H1 (cell line): ENCODE data around the gene SMIM35. TPM values are rescaled to one million over a fixed set of nuclear protein-coding genes. Genes with fewer than 3 reads are reported as not detected.

ENCODE experiments used
- ASH2L ChIP-seq: fragments of 200-600, 300-600 bp; sonication (generic); IDR thresholded peaks from one replicate; pipeline ENCODE4 v1.7.1; 2017; ENCODE audit warnings: low read length
- EGR1 ChIP-seq: IDR thresholded peaks from 2 replicates; pipeline ENCODE4 v1.6.1; 2011; ENCODE audit warnings: low read depth, low read length, borderline replicate concordance
- HDAC6 ChIP-seq: IDR thresholded peaks from one replicate; pipeline ENCODE4 v1.7.1; 2012; ENCODE audit warnings: low read depth, mild to moderate bottlenecking, inconsistent platforms, low read length, moderate library complexity
- POLR2A ChIP-seq, 2 experiments: IDR thresholded peaks; 1 replicate in 1 of 2; 2 replicates in 1 of 2; pipeline ENCODE4 v1.6.1; 2011; ENCODE audit warnings: low read depth in 2 of 2, low read length in 2 of 2, mild to moderate bottlenecking in 2 of 2; ENCODE audit errors: control extremely low read depth in 1 of 2
- TAF7 ChIP-seq: optimal IDR thresholded peaks from 2 replicates; pipeline ENCODE3; 2011; ENCODE audit warnings: low read depth, mild to moderate bottlenecking, inconsistent platforms, low read length, moderate library complexity, borderline replicate concordance
- polyA plus RNA-seq, 7 experiments: library from polyadenylated mRNA; depleted of rRNA in 3 of 7; stranded (reverse) in 5 of 7; unstranded in 2 of 7; fragments of >200 nt in 5 of 7; fragments of 200-250 nt in 2 of 7; gene quantifications; 1 replicate in 5 of 7; 2 replicates in 1 of 7; 4 replicates in 1 of 7; pipeline versions ENCODE4 v1.2.1 to v1.2.3, GENCODE V29; 2011 to 2013; ENCODE audit warnings: missing spikeins in 2 of 7, mixed read lengths in 2 of 7
- total RNA-seq: library from RNA; stranded (reverse); fragmentation: NEBNext Ultra II Directional; extraction: Animal tissue kit (Norgen Biotek cat#: 25700); gene quantifications from 2 replicates; pipeline ENCODE4 v1.2.1, GENCODE V29; 2021

SMIM35 gene
- total and polyA plus RNA-seq, 2 of the 8 experiments (the other 6 are each of a cell fraction or from before 2014, with no cell fraction given) = not detected

- TF ChIP-seq POLR2A (IDR thresholded peaks at IDR 0.05; ENCODE audit: control extremely low read depth in 1 of 2, low read depth in 2 of 2, low read length in 2 of 2) (no peak), HDAC6 (no peak), ASH2L (no peak), EGR1 (no peak), TAF7 (no peak)
- TF ChIP-seq, all 59 proteins: peak for 0
These were observed 83.3 kb downstream of the SMIM35 start (continued) for GRCh38 chr11:118003456-118003855.
